Measurements from ENCODE around the gene DNAJB6. TPM values are rescaled to one million over a fixed set of nuclear protein-coding genes. Genes with fewer than 3 reads are reported as not detected.

DNAJB6 gene
- polyA plus RNA-seq, 1 experiment, result 188 TPM

DNA sequence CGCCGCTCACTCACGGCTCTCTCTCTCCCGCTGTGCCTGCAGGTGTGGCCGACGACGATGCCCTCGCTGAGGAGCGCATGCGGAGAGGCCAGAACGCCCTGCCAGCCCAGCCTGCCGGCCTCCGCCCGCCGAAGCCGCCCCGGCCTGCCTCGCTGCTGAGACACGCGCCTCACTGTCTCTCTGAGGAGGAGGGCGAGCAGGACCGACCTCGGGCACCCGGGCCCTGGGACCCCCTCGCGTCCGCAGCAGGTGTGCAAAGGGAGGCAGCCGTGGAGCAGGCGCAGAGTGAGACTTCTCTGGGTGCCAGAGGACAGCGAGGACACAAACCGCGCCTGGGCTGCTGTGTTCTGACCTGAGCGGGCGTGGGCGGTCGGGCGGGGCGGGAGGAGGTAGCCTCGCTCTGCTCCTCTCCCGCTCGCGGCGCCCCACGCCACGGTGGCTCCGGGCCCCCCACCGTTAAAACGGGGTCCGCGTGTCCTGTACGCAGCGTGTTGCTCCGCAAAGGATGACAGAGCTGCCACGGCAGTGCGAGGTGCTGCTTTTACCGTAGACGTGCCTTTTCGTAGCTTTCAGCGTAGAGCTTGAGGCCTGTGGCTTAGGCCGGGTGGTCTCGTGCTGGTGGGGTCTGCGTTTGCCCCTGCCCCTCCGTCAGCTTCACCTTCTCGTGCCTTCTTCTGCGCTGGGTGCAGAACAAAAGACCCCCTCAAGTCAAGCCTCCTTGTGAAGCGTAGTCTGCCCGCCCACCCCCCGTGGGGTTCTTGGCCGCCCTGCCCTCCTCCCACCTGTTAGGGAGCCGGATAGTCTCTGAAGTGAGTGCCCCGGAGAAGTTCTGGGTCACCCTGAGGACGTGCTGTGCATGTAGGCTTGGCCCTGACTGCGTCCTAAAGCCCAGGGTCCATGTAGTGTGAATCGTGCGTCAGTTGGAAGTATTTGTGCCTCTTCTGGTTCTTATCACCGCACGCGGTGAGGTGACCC is 73.2 kb downstream of the DNAJB6 start:
- ChIA-PET POLR2A (no interaction called here), CTCF (no interaction called here)
- peaks cover 32% of the 10 kb centered on the region; the same call in 1 of the 2 replicates for H3K9me3 ChIP-seq (ENCODE audit: control insufficient read depth, insufficient read depth, low read length)
- DNase-seq (ENCODE audit: low read depth, low spot score), result no peak
- no peak overlapping the region for H3K4me3 ChIP-seq (ENCODE audit: low read depth, low read length)
- H3K27me3 ChIP-seq (ENCODE audit: control insufficient read depth, insufficient read depth, low read length), result no peaks in the 10 kb centered on the region
- H3K27ac ChIP-seq (ENCODE audit: low read depth, low read length), result no peak overlapping the region
- TF ChIP-seq, protein P1, sequence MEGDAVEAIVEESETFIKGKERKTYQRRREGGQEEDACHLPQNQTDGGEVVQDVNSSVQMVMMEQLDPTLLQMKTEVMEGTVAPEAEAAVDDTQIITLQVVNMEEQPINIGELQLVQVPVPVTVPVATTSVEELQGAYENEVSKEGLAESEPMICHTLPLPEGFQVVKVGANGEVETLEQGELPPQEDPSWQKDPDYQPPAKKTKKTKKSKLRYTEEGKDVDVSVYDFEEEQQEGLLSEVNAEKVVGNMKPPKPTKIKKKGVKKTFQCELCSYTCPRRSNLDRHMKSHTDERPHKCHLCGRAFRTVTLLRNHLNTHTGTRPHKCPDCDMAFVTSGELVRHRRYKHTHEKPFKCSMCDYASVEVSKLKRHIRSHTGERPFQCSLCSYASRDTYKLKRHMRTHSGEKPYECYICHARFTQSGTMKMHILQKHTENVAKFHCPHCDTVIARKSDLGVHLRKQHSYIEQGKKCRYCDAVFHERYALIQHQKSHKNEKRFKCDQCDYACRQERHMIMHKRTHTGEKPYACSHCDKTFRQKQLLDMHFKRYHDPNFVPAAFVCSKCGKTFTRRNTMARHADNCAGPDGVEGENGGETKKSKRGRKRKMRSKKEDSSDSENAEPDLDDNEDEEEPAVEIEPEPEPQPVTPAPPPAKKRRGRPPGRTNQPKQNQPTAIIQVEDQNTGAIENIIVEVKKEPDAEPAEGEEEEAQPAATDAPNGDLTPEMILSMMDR (IDR thresholded peaks at IDR 0.05; ENCODE audit: low read depth, low read length), result no peak

DNA sequence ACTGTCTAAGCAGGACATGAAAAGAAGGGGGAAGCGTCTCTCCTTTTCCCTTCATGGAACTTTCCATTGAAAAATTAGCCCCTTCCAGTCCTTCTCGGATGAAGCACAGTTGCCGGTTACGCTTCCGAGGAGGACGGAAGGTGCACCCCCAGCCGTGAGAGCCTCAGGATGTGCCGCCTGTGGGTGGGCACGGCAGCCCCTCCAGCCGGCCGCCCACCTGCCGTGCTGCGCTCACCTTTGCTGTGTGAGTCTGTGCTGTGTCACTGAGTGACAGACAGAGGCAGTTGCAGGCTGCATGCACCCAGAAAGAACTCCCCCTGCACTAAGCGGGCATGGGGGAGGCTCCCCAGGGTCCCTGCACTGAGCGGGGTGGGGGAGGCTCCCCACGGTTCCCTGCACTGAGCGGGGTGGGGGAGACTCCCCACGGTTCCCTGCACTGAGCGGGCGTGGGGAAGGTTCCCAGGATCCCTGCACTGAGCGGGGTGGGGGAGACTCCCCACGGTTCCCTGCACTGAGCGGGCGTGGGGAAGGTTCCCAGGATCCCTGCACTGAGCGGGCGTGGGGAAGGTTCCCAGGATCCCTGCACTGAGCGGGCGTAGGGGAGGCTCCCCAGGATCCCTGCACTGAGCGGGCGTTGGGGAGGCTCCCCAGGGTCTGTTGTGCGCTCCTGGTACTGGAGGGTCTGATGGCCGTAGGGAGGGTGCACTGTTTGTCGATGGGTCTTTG is 74.2 kb downstream of the DNAJB6 start:
- H3K9me3 ChIP-seq (ENCODE audit: control insufficient read depth, insufficient read depth, low read length), result peaks cover 32% of the 10 kb centered on the region; the same call in 1 of the 2 replicates
- TF ChIP-seq, protein P1 (IDR thresholded peaks at IDR 0.05; ENCODE audit: low read depth, low read length), result no peak
- ChIA-PET POLR2A (no interaction called here), CTCF (no interaction called here)
- H3K4me3 ChIP-seq (ENCODE audit: low read depth, low read length), result no peak overlapping the region
- no peak for DNase-seq (ENCODE audit: low read depth, low spot score)
- no peak overlapping the region for H3K27ac ChIP-seq (ENCODE audit: low read depth, low read length)
- no peaks in the 10 kb centered on the region for H3K27me3 ChIP-seq (ENCODE audit: control insufficient read depth, insufficient read depth, low read length)

DNA sequence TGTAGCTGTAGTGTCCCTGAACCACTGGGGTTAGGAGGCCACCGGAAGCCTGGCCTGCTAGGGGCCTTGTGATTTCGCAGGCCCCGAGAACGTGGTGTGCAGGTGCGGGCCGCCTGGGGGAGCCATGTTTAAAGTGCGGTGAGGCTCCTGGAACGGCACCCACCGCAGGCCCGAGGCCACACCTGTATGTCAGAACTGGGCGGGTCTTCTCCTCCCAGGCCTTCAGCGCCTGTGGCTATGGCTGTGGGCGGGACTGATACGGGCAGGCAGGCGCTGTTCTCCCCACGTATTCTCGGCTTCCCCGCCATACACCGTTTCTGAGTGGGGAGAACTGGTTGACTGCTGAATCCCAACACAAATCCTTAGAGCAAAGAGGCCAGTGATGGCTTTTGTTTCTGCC is 74.8 kb downstream of the DNAJB6 start:
- Histone ChIP-seq H3K9me3 (ENCODE audit: control insufficient read depth, insufficient read depth, low read length) (peaks cover 32% of the 10 kb centered on the region; the same call in 1 of the 2 replicates), H3K27ac (ENCODE audit: low read depth, low read length) (peak overlapping the region; percentile 65), H3K4me3 (ENCODE audit: low read depth, low read length) (no peak overlapping the region), H3K27me3 (ENCODE audit: control insufficient read depth, insufficient read depth, low read length) (no peaks in the 10 kb centered on the region)
- TF ChIP-seq, protein P1 (IDR thresholded peaks at IDR 0.05; ENCODE audit: low read depth, low read length), result no peak
- POLR2A ChIA-PET, result no interaction called here
- DNase-seq (ENCODE audit: low read depth, low spot score), result no peak
- CTCF ChIA-PET, result no interaction called here

DNA sequence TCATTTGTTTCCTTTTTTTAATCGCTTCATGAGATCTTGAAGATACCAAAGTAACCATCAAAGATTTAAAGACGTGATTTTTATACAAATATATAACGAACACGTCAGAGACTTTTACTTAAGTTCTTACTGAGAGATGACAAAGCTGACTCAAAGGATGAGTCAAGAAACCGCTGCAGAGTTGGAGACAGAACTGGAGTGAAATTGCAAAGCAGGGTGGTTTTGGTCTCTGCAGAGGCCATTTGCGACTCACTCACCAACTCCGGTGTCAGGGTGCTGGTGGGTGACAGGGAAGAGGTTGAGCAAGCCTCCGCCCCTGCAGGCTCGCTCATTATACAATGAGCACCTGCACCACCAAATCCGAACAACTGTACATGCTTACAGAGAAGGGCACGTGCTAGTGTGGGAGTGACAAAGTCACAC is 75.2 kb downstream of the DNAJB6 start:
- peak; percentile 39 for DNase-seq (ENCODE audit: low read depth, low spot score)
- Histone ChIP-seq H3K4me3 (ENCODE audit: low read depth, low read length) (no peak overlapping the region), H3K27me3 (ENCODE audit: control insufficient read depth, insufficient read depth, low read length) (no peaks in the 10 kb centered on the region), H3K27ac (ENCODE audit: low read depth, low read length) (peak overlapping the region; percentile 65), H3K9me3 (ENCODE audit: control insufficient read depth, insufficient read depth, low read length) (peaks cover 28% of the 10 kb centered on the region; the same call in 1 of the 2 replicates)
- TF ChIP-seq, protein P1 (IDR thresholded peaks at IDR 0.05; ENCODE audit: low read depth, low read length), result no peak
- CTCF ChIA-PET, result interaction anchor here (1.1 kb wide), 1 partner anchor 25 kb away, joined by 3 read pairs; no protein-coding TSS in a partner anchor
- POLR2A ChIA-PET, result interaction anchor here (0.6 kb wide), 1 partner anchor 460 kb away, joined by 5 read pairs; no protein-coding TSS in a partner anchor
